ENCODE results near the gene GALR3.

- TF ChIP-seq, protein P1, sequence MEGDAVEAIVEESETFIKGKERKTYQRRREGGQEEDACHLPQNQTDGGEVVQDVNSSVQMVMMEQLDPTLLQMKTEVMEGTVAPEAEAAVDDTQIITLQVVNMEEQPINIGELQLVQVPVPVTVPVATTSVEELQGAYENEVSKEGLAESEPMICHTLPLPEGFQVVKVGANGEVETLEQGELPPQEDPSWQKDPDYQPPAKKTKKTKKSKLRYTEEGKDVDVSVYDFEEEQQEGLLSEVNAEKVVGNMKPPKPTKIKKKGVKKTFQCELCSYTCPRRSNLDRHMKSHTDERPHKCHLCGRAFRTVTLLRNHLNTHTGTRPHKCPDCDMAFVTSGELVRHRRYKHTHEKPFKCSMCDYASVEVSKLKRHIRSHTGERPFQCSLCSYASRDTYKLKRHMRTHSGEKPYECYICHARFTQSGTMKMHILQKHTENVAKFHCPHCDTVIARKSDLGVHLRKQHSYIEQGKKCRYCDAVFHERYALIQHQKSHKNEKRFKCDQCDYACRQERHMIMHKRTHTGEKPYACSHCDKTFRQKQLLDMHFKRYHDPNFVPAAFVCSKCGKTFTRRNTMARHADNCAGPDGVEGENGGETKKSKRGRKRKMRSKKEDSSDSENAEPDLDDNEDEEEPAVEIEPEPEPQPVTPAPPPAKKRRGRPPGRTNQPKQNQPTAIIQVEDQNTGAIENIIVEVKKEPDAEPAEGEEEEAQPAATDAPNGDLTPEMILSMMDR (IDR thresholded peaks at IDR 0.05), result no peak
- no peak for TF ChIP-seq POLR2A (IDR thresholded peaks at IDR 0.05)
Observed at GRCh38 chr22:37778370-37779009, 44.7 kb upstream of the GALR3 start.
